ENCODE data around the gene MLIP.

- TF ChIP-seq POLR2A (IDR thresholded peaks at IDR 0.05) = no peak
- TF ChIP-seq CTCF (IDR thresholded peaks at IDR 0.05) = no peak
Measured at GRCh38 chr6:54217018-54217417, 105.8 kb downstream of the MLIP start.
